HG03521 (cell line): ENCODE data around the gene OR5K1.
A peak's percentile ranks its signal among the peaks of the same experiment; 100 is the strongest.

Experiments used
- ATAC-seq: cut with Tn5 transposase; IDR thresholded peaks from one replicate; pipeline ENCODE4 v1.9.1; 2021; ENCODE audit warnings: mild to moderate bottlenecking, moderate library complexity; ENCODE audit not compliant: unreplicated experiment

The OR5K1 gene

GRCh38 chr3:98513736-98514135 is 50.7 kb downstream of the OR5K1 start:
- ATAC-seq = no peak

- no peak for ATAC-seq
Observed at GRCh38 chr3:98514948-98515347, 51.9 kb downstream of the OR5K1 start.

- ATAC-seq = no peak
Observed at GRCh38 chr3:98518816-98519215, 55.8 kb downstream of the OR5K1 start.

- ATAC-seq = no peak
Observed at GRCh38 chr3:98519351-98519750, 56.4 kb downstream of the OR5K1 start.

GRCh38 chr3:98521897-98522543 is 59.0 kb downstream of the OR5K1 start:
- ATAC-seq = peak; percentile 38
